ENCODE measurements around the gene PTH1R.

The PTH1R gene

GRCh38 chr3:46917257-46917656, 39.7 kb downstream of the PTH1R start:
- FAIRE-seq, result no peak

GRCh38 chr3:46918202-46918601, 40.7 kb downstream of the PTH1R start:
- no peak for FAIRE-seq

GRCh38 chr3:46918634-46919033, 41.1 kb downstream of the PTH1R start:
- FAIRE-seq, result no peak

GRCh38 chr3:46921041-46921440, 43.5 kb downstream of the PTH1R start:
- no peak for FAIRE-seq

GRCh38 chr3:46921871-46922271, 44.4 kb downstream of the PTH1R start:
- no peak for FAIRE-seq

GRCh38 chr3:46922426-46922825, 44.9 kb downstream of the PTH1R start:
- FAIRE-seq, result no peak

GRCh38 chr3:46922871-46923558, 45.5 kb downstream of the PTH1R start:
- no peak for FAIRE-seq

GRCh38 chr3:46923559-46924350, 46.2 kb downstream of the PTH1R start:
- no peak for FAIRE-seq

GRCh38 chr3:46924921-46925584, 47.5 kb downstream of the PTH1R start:
- FAIRE-seq, result no peak

- FAIRE-seq, result no peak
Observed at GRCh38 chr3:46925585-46925934, 48.0 kb downstream of the PTH1R start.

GRCh38 chr3:46926039-46926438, 48.5 kb downstream of the PTH1R start:
- FAIRE-seq, result no peak

- FAIRE-seq, result no peak
Observed at GRCh38 chr3:46926447-46926846, 48.9 kb downstream of the PTH1R start.

GRCh38 chr3:46926871-46927717, 49.6 kb downstream of the PTH1R start:
- FAIRE-seq, result no peak

- no peak for FAIRE-seq
Observed at GRCh38 chr3:46927718-46928073, 50.2 kb downstream of the PTH1R start.

GRCh38 chr3:46928282-46928681, 50.8 kb downstream of the PTH1R start:
- FAIRE-seq, result no peak

- FAIRE-seq, result no peak
Observed at GRCh38 chr3:46929324-46929723, 51.8 kb downstream of the PTH1R start.

GRCh38 chr3:46930166-46930944, 52.8 kb downstream of the PTH1R start:
- FAIRE-seq, result no peak

- FAIRE-seq, result no peak
Observed at GRCh38 chr3:46930945-46931403, 53.5 kb downstream of the PTH1R start.

- no peak for FAIRE-seq
Observed at GRCh38 chr3:46931631-46932331, 54.3 kb downstream of the PTH1R start.

- no peak for FAIRE-seq
Observed at GRCh38 chr3:46932455-46933225, 55.1 kb downstream of the PTH1R start.

GRCh38 chr3:46933261-46933660, 55.7 kb downstream of the PTH1R start:
- no peak for FAIRE-seq
